Rectal smooth muscle tissue (tissue), 1 donor: ENCODE measurements around the gene DCLK1.

Experiments used
- H3K27ac ChIP-seq: one replicate; pipeline ENCODE4 v1.7.0; 2013; ENCODE audit warnings: low read depth, low read length, inconsistent platforms
- H3K27me3 ChIP-seq: one replicate; pipeline ENCODE4 v1.7.0; 2013; ENCODE audit warnings: low read length; ENCODE audit not compliant: control insufficient read depth, insufficient read depth
- H3K36me3 ChIP-seq: one replicate; pipeline ENCODE4 v1.7.0; 2013; ENCODE audit warnings: low read length; ENCODE audit not compliant: control insufficient read depth, insufficient read depth
- H3K4me1 ChIP-seq: one replicate; pipeline ENCODE4 v1.7.0; 2013; ENCODE audit warnings: low read length; ENCODE audit not compliant: control insufficient read depth, insufficient read depth
- H3K4me3 ChIP-seq: one replicate; pipeline ENCODE4 v1.7.0; 2013; ENCODE audit warnings: low read length
- H3K9ac ChIP-seq: one replicate; pipeline ENCODE4 v1.7.0; 2013; ENCODE audit warnings: low read length

DCLK1 gene

DNA sequence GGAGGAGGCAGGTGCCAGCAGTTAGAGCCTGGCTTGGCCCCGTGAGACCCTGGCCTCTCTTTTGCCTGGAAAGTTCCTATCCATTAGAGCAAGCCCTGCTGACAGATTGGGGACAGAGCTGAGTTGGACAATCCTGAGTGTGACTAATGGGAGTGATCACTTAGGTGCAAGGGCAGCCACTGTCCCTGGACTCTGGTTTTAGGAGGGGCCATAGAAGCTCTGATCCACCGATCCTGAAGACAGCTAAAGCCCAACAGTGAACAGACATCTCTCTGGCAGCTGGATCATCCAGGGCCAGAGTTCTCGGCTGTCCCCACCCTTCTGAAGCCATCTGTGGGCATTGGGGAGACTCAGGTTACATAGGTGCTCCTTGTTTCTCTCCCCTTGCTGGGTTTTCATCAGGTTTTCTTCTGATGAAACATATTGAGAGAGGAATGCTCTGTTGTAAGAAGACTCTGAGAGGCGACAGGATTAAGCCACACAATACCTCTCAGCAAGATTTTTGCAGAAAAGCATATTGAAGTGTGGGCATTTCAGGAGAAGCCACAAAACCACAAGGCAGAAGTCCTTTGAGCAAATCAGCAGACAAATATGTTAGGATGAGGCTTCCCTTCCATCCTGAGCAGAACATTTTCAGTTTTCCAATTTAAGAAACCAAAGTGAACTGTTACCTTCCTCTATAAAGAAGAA lies 366.7 kb downstream of the DCLK1 start:
- no peak overlapping the region for H3K27ac ChIP-seq
- no peak overlapping the region for H3K4me3 ChIP-seq
- H3K9ac ChIP-seq, result no peak overlapping the region
- no peaks in the 10 kb centered on the region for H3K36me3 ChIP-seq
- H3K4me1 ChIP-seq, result no peaks in the 10 kb centered on the region
- H3K27me3 ChIP-seq, result no peaks in the 10 kb centered on the region

DNA sequence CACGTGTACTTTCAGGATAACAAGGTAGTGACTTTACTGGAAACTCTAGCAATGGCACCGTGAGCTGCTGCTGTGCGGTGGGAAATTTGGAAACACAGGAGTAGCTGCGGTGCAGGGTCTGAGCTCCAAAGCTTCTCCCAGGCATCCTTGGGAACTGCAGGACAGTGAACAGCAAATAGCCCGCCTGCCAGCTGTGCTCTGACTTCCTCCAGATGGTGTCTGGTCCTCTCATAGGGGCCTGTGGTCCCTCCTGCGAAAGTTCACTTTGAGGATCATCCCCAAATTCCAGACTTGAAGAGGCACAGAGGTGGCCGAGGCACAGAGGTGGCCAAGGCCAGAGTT lies 367.4 kb downstream of the DCLK1 start:
- H3K4me1 ChIP-seq, result no peaks in the 10 kb centered on the region
- H3K4me3 ChIP-seq, result no peak overlapping the region
- no peaks in the 10 kb centered on the region for H3K27me3 ChIP-seq
- no peak overlapping the region for H3K9ac ChIP-seq
- no peak overlapping the region for H3K27ac ChIP-seq
- no peaks in the 10 kb centered on the region for H3K36me3 ChIP-seq

DNA sequence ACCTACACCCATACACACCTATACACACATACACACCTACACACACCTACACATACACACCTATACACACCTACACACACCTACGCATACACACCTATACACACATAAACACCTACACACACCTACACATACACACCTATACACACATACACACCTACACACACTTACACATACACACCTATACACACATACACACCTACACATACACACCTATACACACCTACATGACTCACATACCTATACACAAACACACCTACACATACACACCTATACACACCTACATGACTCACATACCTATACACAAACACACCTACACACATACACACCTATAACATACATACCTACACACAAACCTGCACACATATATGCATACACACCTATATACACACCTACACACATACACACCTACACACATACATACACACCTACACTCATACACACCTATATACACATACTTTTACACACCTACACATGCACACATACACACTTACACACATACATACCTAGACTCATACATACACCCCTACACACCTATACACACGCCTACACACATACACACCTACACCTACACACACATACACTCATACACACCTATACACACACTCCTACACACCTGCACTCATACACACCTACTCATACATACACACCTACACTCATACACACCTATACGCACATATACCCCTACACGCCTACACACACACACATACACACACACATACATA lies 368.0 kb downstream of the DCLK1 start:
- no peaks in the 10 kb centered on the region for H3K4me1 ChIP-seq
- H3K4me3 ChIP-seq, result no peak overlapping the region
- no peak overlapping the region for H3K27ac ChIP-seq
- no peaks in the 10 kb centered on the region for H3K27me3 ChIP-seq
- H3K36me3 ChIP-seq, result no peaks in the 10 kb centered on the region
- H3K9ac ChIP-seq, result no peak overlapping the region

DNA sequence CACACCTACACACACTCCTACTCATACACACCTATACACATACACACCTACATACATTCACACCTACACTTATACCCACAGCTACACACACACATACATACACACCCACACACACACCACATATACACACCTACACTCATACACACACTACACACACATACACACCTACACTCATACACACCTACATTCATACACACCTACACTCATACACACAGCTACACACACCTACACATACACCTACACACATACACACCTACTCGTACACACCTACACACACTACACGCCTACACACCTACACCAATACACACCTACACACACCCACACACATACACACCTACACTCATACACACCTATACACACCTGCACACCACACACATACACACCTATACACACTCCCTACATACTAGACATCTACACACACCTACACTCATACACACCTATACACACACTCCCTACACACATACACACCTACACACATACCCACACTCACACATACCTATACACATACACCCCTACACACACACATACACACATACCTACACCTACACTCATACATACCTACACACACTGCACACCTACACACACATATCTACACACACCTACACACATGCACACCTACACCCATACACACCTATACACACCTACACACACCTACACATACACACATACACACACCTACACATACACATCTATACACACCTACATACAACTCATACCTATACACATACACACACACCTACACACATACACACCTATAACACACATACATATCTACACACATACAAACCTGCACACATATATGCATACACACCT lies 369.5 kb downstream of the DCLK1 start:
- Histone ChIP-seq H3K4me3 (no peak overlapping the region), H3K9ac (no peak overlapping the region), H3K27ac (no peak overlapping the region), H3K27me3 (no peaks in the 10 kb centered on the region), H3K36me3 (no peaks in the 10 kb centered on the region), H3K4me1 (no peaks in the 10 kb centered on the region)

DNA sequence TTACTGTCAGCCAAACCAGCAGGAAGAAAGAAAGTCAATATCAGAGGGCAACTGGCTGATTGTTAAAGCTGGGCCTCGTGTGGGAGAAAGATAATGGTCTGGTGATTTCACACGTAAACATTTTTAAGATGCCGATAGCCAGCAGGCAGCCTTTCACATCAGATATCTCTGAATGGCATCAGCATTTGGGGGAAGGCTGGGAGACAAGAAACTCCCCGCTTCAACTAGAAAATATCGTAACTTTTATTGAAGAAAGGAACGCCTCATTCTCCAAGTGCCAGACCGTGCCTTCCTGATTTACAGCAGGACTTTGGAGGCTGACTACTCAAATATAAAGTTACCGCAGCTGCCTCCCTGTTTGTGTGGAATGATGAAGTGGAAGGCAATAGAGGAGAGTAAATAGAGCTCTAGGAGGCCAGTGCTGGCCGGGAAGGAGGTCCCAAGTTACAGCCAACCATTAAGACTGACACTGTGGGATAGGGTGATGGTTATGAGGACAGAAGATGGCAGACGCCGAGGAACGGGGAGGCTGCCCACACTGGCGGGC lies 370.4 kb downstream of the DCLK1 start:
- Histone ChIP-seq H3K4me3 (no peak overlapping the region), H3K4me1 (no peaks in the 10 kb centered on the region), H3K9ac (no peak overlapping the region), H3K36me3 (no peaks in the 10 kb centered on the region), H3K27me3 (no peaks in the 10 kb centered on the region), H3K27ac (no peak overlapping the region)

DNA sequence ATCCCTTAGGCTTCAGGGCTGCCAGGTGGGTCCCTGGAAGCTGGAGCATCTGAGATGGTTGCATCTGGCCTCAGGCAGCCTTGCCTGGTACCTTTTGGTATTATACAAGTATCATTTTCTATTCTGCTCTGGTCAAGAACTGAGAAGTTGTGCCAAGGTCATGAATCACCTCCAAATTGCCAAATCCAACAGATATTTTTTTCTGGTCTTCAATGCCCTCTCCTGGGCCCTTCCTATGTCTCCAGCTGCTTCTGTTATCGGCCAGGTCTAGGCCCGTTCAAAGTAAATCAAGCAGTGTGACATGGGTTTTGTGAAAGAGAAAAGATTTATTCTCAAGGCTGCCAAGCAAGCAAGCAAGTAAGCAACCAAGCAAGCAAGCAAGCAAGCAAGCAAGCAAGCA lies 383.6 kb downstream of the DCLK1 start:
- Histone ChIP-seq H3K27ac (no peak overlapping the region), H3K27me3 (no peaks in the 10 kb centered on the region), H3K9ac (no peak overlapping the region), H3K4me3 (no peak overlapping the region), H3K4me1 (no peaks in the 10 kb centered on the region), H3K36me3 (no peaks in the 10 kb centered on the region)

DNA sequence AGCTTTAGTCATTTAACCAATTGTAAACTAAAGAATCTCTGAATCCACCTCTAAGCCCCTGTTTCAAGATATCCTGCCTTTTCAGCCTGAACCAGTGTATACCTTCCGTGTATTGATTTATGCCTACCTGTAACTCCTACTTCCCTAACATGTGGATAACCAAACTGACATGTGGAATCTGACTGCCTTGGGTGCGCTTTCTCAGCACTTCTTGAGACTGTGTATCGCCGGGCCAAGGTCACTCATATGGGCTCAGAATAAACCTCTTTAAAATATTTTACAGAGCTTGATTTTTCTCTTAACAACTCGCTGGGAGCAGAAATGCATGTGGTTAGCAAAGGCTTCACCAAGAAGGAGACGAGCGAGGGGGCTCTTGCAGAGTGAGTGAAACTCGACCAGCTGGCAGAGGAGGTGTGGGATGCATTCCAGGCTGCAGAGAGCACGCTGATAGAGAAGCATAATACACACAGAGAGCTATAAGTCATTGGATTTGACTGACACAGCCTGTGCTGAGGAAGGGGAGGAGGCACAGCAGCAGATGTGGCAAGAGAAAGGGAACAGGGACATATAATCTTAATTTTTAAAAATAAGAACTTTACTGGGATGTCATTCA lies 386.5 kb downstream of the DCLK1 start:
- Histone ChIP-seq H3K27me3 (no peaks in the 10 kb centered on the region), H3K27ac (no peak overlapping the region), H3K4me1 (no peaks in the 10 kb centered on the region), H3K9ac (no peak overlapping the region), H3K4me3 (no peak overlapping the region), H3K36me3 (no peaks in the 10 kb centered on the region)

DNA sequence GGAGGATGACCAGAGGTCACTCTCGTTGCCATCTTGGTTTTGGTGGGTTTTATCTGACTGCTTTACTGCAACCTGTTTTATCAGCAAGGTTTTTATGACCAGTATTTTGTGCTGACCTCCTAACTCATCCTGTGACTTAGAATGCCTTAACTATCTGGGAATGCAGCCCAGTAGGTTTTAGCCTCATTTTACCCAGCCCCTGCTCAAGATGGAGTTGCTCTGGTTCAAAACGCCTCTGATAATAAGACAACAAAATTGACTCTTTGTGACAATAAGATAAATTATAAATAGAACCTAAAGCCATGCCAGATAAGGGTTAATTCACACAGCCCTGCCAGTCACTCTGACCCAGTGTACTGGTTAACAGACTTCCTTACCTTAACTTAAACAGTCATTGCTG lies 387.0 kb downstream of the DCLK1 start:
- no peaks in the 10 kb centered on the region for H3K4me1 ChIP-seq
- H3K9ac ChIP-seq, result no peak overlapping the region
- H3K27me3 ChIP-seq, result no peaks in the 10 kb centered on the region
- no peak overlapping the region for H3K4me3 ChIP-seq
- no peaks in the 10 kb centered on the region for H3K36me3 ChIP-seq
- H3K27ac ChIP-seq, result no peak overlapping the region

DNA sequence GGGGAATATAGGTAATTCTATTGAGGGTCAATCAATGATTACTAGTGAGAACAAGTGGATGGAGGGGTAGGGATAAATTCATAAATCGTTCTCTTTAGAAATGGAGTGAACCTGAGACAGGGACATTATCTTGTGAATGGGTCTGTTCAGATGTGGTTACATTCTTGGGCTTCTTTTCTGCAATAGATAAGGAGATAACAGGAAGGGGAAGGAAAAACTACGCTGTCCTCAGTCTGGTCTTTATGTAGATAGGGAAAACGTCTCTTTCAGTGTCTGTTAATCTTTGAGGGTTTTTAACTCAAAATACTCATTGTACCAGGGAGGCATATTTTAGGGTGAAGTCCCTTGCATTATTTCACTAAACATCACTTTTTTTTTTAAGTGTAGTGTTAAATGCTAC lies 388.0 kb downstream of the DCLK1 start:
- no peaks in the 10 kb centered on the region for H3K27me3 ChIP-seq
- no peak overlapping the region for H3K27ac ChIP-seq
- no peak overlapping the region for H3K4me3 ChIP-seq
- H3K9ac ChIP-seq, result no peak overlapping the region
- H3K4me1 ChIP-seq, result no peaks in the 10 kb centered on the region
- H3K36me3 ChIP-seq, result no peaks in the 10 kb centered on the region

DNA sequence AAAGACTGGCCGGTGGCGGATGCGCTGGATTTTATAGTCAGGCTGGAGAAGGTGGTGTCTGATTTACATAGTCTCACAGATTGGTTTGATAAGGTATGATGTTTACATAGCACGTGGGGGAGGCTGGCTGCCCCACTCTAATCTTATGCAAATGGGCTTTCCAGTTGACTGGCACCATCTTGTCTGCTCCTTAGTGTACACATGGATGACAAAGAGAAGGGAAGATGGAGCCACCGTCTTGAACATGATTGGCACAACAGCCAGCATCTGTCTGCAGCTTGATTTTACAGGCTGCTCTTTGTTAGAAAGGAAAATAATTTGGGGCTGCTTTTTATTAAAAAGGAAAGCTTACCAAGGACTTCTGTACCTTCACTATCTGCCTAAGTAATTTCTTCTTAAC lies 389.5 kb downstream of the DCLK1 start:
- H3K4me3 ChIP-seq, result no peak overlapping the region
- H3K27ac ChIP-seq, result no peak overlapping the region
- H3K9ac ChIP-seq, result no peak overlapping the region
- no peaks in the 10 kb centered on the region for H3K4me1 ChIP-seq
- H3K27me3 ChIP-seq, result no peaks in the 10 kb centered on the region
- no peaks in the 10 kb centered on the region for H3K36me3 ChIP-seq

DNA sequence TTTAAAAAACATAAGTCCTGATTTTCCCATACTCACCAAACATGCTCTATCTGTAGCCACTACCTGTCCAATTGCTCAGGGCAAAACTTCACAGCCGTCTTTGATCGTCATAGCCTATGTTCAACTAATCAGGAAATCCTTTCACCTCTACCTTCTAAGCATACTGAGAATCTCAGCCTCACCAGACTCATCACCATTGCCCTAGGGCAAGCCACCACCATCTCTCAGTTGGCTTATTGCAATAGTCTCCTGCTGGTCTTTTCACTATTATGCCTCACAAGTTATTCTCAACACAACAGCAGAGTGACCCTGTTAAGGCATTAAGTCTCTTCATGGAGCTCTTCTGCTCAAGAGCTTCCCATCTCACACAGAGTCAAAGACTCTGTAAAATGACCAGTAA lies 394.3 kb downstream of the DCLK1 start:
- Histone ChIP-seq H3K27me3 (no peaks in the 10 kb centered on the region), H3K9ac (no peak overlapping the region), H3K4me1 (no peaks in the 10 kb centered on the region), H3K4me3 (no peak overlapping the region), H3K27ac (no peak overlapping the region), H3K36me3 (no peaks in the 10 kb centered on the region)

DNA sequence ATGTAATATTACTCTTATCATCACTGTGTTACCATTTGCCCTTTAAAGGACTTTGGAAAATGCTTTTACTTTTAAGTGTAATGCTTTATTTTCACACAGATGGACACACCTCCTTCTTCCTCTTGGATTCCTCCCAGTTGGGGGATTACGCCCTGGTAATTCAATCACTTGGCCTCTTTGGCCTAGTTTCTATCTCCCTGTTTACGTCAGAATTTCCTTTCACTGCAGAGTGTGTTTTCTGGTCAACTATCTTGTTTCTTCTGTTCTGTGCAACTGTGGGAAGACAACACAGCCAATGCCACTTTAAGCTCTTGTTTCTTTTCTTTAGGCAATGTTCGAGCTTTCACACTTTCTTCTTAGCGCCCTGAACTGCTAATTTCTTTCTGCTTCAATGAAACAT lies 397.4 kb downstream of the DCLK1 start:
- no peaks in the 10 kb centered on the region for H3K4me1 ChIP-seq
- no peaks in the 10 kb centered on the region for H3K27me3 ChIP-seq
- H3K27ac ChIP-seq, result no peak overlapping the region
- H3K4me3 ChIP-seq, result no peak overlapping the region
- no peak overlapping the region for H3K9ac ChIP-seq
- no peaks in the 10 kb centered on the region for H3K36me3 ChIP-seq
